Measurements from ENCODE around the gene CFAP65.
A peak's percentile ranks its signal among the peaks of the same experiment; 100 is the strongest.

Gene CFAP65

DNA sequence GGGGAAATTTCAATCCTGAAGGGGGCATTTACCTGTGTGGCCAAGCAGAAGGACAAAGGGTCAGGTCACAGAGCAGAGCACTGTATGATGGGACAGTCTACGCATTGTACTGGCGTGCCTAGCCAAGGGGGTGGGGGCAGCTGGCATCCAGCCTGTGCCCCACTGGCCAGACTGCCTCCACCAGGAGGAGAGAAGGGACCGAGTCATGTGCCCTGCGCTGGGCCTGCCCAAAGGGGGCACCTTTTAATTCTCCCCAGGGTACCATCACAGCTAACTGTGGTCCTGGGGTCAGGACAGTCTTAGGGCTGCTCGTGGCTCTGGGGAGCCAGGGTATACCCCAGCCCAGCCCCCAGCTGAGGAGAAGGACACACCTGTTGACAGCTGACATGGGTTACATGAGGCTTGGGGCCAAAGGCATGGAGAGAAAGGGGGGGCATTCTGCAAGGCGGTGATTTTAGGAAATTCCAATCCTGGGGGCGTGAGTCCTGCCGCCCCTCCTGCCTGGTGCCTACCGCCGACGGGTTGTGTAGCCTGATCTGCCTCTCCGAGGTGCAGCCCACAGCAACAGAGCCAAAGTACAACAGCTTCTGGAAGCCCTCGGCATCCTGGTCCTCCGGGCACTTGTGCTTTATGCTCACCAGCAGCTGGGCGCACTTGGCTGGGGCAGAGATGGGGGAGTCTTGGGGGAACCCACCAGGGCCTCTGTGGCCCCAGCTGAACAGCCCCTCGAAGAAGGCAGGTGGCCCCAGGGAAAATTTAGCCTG is 11.0 kb downstream of the CFAP65 start:
- DNase-seq (ENCODE audit: low read depth in 2 of 2): no peak

DNA sequence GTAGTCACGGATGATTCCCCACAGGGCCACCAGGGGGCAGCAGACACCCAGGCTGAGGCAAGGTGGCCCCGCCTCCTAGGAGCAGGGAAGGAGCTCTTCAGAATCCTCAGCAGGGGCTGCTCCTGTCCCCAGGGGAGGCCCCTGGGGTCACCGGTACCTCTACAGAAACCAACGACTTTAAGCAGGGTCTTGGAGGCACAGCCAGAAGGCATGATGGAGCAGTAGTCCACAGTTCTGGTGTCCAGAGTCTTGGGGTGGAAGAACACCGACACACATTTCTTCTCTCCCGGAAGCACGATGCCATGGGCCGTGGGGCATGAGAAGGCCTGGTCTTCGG is 11.5 kb downstream of the CFAP65 start:
- peak; percentile 32 to 65 for DNase-seq (ENCODE audit: low read depth in 2 of 2)

GRCh38 chr2:219028996-219029828 is 12.1 kb downstream of the CFAP65 start:
- DNase-seq (ENCODE audit: low read depth in 2 of 2): no peak

GRCh38 chr2:219028141-219028540 is 13.2 kb downstream of the CFAP65 start:
- DNase-seq (ENCODE audit: low read depth in 2 of 2): no peak

DNA sequence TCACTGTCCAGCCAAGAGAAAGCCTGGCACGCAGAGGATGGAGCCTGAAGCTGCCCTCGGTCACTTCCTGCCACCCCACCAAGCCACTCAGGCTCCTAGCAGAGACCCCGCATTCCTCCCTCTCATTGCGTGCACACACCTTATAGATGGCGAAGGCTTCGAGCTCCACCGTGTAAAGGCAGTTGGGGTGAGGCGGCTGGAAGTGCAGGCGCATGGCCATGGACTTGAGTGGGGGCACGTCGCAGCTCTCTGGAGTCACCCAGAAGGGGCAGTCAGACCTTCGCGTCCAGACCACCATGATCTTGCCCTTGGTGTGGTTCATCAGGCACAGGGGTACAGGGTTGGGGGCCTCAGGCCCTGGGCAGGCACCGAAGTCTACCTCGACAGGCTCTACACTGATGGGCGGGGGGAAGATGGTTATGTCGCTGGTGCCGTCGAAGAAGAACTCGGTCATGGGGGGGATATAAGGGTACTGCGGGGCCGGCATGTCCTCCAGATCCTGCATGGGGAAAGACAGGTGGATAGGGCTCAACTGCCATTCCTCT is 13.7 kb downstream of the CFAP65 start:
- no peak for DNase-seq (ENCODE audit: low read depth in 2 of 2)

DNA sequence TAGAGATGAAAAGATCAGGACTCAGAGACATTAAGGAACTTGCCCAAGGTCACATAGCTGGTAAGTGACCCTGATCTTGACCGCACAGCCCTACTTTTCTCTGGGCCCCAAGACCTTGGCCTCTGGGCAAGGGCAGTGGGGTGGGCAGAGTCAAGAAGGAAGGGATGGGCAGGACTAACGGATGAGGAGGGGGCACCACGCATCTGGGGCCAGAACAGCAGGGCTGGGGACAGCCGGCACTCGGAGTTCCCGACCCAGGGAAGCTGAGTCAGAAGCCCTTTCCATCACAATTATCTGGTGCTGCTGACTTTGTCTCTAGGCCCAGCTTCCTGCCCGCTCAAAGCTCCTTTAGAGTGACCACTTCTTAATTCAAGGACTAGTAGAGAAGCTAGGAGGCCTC is 14.4 kb downstream of the CFAP65 start:
- DNase-seq (ENCODE audit: low read depth in 2 of 2): no peak

DNA sequence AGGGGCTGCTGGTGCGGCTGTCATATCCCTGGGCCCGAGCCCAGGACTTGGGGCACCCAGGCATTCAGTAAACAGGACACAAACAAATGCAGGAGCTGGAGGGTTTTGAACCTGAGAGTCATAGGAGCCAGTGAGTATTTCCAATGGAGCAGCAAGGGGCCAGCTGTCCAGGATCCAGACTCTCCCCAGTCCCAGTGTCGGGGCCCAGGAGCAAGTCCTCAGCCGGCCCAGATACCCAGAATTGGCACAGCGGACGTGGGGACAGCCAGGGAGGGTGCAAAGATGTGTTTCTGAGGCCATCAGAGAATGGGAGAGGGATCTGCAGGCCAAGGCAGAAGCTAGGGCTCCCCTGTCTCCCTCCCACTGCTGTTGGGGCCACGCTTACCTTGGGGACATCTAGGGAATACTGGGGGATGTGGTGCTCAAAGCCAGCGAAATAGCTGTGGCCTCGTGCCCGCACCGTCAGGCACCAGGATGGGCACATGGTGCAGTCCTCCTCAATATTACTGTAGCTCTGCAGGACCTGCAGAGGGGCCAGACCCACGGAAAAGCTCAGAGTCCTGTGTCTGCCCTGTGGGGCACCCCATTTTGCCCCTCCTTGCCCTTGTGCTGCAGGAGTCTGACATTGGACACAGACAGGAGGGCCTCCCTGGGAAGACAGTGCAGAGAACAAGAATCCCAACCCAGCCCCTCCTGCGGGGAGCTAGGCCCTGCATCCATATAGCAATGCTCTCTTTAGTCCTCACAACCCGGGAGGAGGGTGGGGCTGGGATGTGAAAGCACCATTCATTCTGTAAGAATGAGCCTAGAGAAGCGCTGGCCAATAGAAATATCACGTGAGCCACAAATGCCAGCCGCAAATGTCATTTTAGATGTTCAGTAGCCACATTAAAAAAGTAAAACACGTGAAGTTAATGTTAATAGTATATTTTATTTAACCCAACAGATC is 15.4 kb downstream of the CFAP65 start:
- no peak for DNase-seq (ENCODE audit: low read depth in 2 of 2)

- DNase-seq (ENCODE audit: low read depth in 2 of 2): no peak
These were observed 17.3 kb downstream of the CFAP65 start for GRCh38 chr2:219024059-219024458.

DNA sequence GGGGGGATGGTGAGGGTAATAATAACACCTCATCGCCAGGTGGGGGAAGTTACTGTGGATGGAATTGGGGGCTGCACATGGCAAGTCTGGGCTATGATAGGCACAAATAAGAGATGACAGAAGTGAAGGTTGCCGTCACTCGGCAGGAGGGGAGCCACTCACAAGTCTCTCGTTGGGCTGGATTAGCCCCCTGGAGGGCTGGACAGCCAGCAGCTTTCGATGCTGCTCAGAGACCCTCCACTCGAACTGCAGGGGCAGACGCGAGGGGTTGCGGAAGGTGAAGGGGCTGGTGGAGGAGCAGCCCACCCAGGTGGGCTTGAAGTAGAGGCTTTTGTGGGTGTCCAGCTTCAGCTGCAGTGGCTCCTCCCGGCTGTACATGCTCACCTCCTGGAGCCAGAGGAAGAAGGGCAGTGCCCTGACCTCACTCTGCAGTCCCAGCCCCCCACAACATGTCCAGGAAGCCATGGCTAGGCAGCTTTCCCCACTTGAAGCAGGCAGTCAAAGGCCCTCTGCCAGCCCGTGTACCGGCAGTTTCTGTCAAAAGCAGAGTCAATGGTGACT is 18.2 kb downstream of the CFAP65 start:
- DNase-seq (ENCODE audit: low read depth in 2 of 2): no peak

- no peak for DNase-seq (ENCODE audit: low read depth in 2 of 2)
These were observed 18.7 kb downstream of the CFAP65 start for GRCh38 chr2:219022616-219023015.

DNA sequence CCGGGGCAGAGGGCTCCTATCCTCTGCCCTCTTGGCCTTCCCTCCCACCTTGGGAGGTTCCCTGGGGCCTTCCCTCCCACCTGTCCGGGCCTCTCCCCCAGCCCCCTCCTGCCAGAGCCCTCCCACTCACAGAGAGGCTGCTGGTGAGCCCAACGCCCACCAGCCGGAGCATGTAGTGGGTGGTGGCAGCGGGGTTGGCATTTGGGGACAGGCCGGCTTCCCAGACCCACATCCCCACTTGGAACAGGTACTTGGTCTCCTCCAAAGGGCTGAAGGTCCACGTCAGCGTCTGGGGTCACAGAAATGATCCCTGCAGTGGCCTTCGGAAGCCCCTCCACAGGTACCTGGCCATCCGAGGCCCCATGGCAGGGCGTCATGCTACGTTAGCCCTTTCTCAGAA is 19.3 kb downstream of the CFAP65 start:
- no peak for DNase-seq (ENCODE audit: low read depth in 2 of 2)

DNA sequence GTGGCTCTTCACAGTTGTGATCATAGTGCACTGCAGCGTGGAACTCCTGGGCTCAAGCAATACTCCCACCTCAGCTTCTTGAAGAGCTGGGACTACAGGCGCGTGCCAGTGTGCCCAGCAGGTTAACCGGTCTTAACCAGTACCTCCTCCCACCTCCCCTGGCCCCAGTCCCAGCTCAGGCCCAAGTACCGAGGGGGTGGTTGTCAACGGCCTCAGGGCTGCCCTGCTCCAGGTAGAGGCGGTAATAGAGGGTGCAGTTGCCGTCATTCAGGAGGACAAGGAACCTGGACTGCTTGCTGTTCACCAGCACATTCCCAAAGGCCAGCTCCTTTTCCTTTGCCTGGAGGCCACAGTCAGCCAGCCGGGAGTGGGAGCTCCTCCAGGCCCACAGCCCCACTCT is 19.7 kb downstream of the CFAP65 start:
- no peak for DNase-seq (ENCODE audit: low read depth in 2 of 2)

GRCh38 chr2:219020604-219021365 is 20.5 kb downstream of the CFAP65 start:
- DNase-seq (ENCODE audit: low read depth in 2 of 2): no peak

- DNase-seq (ENCODE audit: low read depth in 2 of 2): no peak
These were observed 21.9 kb downstream of the CFAP65 start for GRCh38 chr2:219019436-219019835.

GRCh38 chr2:219018726-219019125 is 22.6 kb downstream of the CFAP65 start:
- no peak for DNase-seq (ENCODE audit: low read depth in 2 of 2)

- no peak for DNase-seq (ENCODE audit: low read depth in 2 of 2)
These were observed 23.0 kb downstream of the CFAP65 start for GRCh38 chr2:219018286-219018685.

GRCh38 chr2:219017201-219017931 is 23.9 kb downstream of the CFAP65 start:
- no peak for DNase-seq (ENCODE audit: low read depth in 2 of 2)

GRCh38 chr2:219016721-219017120 is 24.6 kb downstream of the CFAP65 start:
- DNase-seq (ENCODE audit: low read depth in 2 of 2): no peak

DNA sequence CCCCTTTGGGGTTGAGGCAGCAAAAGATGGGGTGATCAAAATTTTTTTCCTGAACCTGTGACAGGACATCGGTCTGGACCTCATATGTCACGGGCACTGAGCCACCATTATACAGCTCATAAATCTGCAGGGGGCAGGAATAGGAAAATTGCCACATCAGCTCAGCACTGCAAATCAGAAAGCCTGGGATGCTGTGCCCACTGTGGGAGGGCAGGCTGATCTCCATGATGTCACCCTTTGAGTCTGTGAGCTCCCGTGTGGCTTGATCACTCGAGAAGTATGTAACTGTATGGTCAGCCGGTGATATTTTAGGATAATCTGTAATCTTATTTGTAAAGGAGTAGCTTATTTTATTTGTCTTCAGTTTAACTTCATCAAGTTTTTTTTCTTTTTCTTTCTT is 30.4 kb downstream of the CFAP65 start:
- no peak for DNase-seq (ENCODE audit: low read depth in 2 of 2)

GRCh38 chr2:219010162-219010756 is 31.1 kb downstream of the CFAP65 start:
- no peak for DNase-seq (ENCODE audit: low read depth in 2 of 2)
